Panc1 (cell line): ENCODE measurements around the gene MTHFSD.

Source experiments
- POLR2AphosphoS5 ChIP-seq: IDR thresholded peaks from 2 replicates; pipeline ENCODE4 v1.6.1; 2012; ENCODE audit warnings: mild to moderate bottlenecking, low read depth, low read length, moderate library complexity
- SIN3A ChIP-seq: IDR thresholded peaks from 2 replicates; pipeline ENCODE4 v1.6.1; 2012; ENCODE audit warnings: low read depth, mild to moderate bottlenecking, low read length, moderate library complexity, borderline replicate concordance; ENCODE audit not compliant: insufficient read depth
- TCF7L2 ChIP-seq: IDR thresholded peaks from 2 replicates; pipeline ENCODE4 v1.6.1; 2011; ENCODE audit warnings: mild to moderate bottlenecking, low read depth, low read length, inconsistent platforms
- TF ChIP-seq, protein P1 (sequence below): fragments of 450-650 bp; IDR thresholded peaks from 2 replicates; pipeline ENCODE4 v1.5.1; 2017; ENCODE audit warnings: mild to moderate bottlenecking

GRCh38 chr16:86511317-86512161, 43.5 kb downstream of the MTHFSD start:
- no peak for TF ChIP-seq SIN3A
- TF ChIP-seq, protein P1, sequence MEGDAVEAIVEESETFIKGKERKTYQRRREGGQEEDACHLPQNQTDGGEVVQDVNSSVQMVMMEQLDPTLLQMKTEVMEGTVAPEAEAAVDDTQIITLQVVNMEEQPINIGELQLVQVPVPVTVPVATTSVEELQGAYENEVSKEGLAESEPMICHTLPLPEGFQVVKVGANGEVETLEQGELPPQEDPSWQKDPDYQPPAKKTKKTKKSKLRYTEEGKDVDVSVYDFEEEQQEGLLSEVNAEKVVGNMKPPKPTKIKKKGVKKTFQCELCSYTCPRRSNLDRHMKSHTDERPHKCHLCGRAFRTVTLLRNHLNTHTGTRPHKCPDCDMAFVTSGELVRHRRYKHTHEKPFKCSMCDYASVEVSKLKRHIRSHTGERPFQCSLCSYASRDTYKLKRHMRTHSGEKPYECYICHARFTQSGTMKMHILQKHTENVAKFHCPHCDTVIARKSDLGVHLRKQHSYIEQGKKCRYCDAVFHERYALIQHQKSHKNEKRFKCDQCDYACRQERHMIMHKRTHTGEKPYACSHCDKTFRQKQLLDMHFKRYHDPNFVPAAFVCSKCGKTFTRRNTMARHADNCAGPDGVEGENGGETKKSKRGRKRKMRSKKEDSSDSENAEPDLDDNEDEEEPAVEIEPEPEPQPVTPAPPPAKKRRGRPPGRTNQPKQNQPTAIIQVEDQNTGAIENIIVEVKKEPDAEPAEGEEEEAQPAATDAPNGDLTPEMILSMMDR: no peak
- no peak for TF ChIP-seq TCF7L2
- no peak for TF ChIP-seq POLR2AphosphoS5
